ENCODE data around the gene PPM1M. TPM values are rescaled to one million over a fixed set of nuclear protein-coding genes. Genes with fewer than 3 reads are reported as not detected.

The PPM1M gene
- total and polyA plus RNA-seq, 2 experiments from 2014 or later: 2.2 to 4.0 TPM

DNA sequence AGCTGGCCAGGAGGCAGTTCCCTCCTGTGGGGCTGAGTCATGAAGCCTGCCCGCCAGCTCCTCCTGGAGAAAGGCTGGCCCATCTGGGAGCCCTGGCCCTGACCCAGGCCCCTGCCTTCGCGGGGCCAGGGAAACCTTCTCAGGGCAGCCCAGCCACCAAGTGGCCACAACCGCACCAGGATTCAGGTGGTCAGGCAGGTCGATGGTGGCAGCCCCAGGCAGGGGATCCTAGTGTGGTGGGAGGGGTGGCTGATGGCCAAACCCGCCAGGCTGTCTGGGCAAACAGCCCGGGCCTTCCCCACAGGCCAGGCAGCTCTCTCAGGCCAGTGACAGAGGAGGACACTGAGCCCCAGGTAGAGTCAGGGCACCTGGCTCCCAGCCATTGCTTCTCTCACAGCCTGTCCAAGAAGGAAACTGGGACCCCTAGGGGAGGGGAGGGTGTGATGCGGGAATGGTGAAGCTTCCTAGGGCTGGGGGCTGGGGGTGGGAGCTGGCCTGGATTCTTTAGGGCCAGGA lies 7.8 kb upstream of the PPM1M start (continued):
- TF ChIP-seq POLR2AphosphoS5 (IDR thresholded peaks at IDR 0.05; ENCODE audit: low read depth) (no peak), JUNB (IDR thresholded peaks at IDR 0.05; ENCODE audit: unreplicated experiment) (no peak), EZH2 (IDR thresholded peaks at IDR 0.05; ENCODE audit: low read depth, unreplicated experiment) (no peak), NANOG (IDR thresholded peaks at IDR 0.05; ENCODE audit: borderline replicate concordance) (no peak), EZH2phosphoT487 (IDR thresholded peaks at IDR 0.05; ENCODE audit: unreplicated experiment) (no peak), ZNF331 (CRISPR knock-in tag; IDR thresholded peaks at IDR 0.05; ENCODE audit: low read depth) (no peak)
- TF ChIP-seq, protein P1, sequence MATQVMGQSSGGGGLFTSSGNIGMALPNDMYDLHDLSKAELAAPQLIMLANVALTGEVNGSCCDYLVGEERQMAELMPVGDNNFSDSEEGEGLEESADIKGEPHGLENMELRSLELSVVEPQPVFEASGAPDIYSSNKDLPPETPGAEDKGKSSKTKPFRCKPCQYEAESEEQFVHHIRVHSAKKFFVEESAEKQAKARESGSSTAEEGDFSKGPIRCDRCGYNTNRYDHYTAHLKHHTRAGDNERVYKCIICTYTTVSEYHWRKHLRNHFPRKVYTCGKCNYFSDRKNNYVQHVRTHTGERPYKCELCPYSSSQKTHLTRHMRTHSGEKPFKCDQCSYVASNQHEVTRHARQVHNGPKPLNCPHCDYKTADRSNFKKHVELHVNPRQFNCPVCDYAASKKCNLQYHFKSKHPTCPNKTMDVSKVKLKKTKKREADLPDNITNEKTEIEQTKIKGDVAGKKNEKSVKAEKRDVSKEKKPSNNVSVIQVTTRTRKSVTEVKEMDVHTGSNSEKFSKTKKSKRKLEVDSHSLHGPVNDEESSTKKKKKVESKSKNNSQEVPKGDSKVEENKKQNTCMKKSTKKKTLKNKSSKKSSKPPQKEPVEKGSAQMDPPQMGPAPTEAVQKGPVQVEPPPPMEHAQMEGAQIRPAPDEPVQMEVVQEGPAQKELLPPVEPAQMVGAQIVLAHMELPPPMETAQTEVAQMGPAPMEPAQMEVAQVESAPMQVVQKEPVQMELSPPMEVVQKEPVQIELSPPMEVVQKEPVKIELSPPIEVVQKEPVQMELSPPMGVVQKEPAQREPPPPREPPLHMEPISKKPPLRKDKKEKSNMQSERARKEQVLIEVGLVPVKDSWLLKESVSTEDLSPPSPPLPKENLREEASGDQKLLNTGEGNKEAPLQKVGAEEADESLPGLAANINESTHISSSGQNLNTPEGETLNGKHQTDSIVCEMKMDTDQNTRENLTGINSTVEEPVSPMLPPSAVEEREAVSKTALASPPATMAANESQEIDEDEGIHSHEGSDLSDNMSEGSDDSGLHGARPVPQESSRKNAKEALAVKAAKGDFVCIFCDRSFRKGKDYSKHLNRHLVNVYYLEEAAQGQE (IDR thresholded peaks at IDR 0.05; ENCODE audit: unreplicated experiment): no peak
- TF ChIP-seq, protein P2, sequence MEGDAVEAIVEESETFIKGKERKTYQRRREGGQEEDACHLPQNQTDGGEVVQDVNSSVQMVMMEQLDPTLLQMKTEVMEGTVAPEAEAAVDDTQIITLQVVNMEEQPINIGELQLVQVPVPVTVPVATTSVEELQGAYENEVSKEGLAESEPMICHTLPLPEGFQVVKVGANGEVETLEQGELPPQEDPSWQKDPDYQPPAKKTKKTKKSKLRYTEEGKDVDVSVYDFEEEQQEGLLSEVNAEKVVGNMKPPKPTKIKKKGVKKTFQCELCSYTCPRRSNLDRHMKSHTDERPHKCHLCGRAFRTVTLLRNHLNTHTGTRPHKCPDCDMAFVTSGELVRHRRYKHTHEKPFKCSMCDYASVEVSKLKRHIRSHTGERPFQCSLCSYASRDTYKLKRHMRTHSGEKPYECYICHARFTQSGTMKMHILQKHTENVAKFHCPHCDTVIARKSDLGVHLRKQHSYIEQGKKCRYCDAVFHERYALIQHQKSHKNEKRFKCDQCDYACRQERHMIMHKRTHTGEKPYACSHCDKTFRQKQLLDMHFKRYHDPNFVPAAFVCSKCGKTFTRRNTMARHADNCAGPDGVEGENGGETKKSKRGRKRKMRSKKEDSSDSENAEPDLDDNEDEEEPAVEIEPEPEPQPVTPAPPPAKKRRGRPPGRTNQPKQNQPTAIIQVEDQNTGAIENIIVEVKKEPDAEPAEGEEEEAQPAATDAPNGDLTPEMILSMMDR (conservative IDR thresholded peaks at IDR 0.05; ENCODE audit: low read depth in 2 of 2): no peak; a peak in 1 of 4 replicates

DNA sequence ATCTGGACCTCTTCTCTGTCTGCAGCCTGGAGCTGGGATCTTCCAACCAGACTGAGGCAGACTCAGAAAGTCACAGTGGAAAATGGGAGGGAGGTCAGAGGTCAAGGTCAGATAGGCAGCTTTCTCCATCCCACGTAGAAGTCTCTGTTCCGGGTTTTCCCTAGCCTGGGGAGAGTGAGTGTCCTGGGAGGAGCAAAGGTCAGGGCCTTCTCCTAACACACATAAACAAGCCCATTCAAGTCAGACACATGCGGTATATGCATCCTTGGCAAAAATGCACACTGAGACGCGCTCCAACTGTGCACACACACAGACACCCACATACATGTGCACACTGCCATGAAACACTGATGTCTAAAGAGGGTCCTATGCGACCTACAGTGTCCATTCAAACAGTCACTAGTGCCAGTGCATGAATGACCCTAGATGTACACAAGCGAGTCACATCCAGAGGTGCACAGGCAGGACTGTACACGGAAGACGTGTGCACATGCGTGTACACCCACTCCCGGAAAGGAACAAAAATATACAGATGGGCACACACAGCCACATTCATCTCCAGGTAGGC lies 7.3 kb upstream of the PPM1M start:
- H3K27ac Mint-ChIP-seq: peak overlapping the region; percentile 54; the same call in 1 of the 2 replicates
- Histone ChIP-seq H3K4me1 (ENCODE audit: insufficient read depth) (peaks cover 33% of the 10 kb centered on the region), H3K4me2 (peak overlapping the region; percentile 99), H3K27me3 (ENCODE audit: insufficient read depth) (peaks cover 5% of the 10 kb centered on the region; the same call in 1 of the 2 replicates), H3K4me3 (peak overlapping the region; percentile 93), H2AFZ (peak overlapping the region; percentile 28; the same call in 1 of the 2 replicates), H4K20me1 (replicated peaks; ENCODE audit: insufficient read depth) (peaks cover 1% of the 10 kb centered on the region; the same call in 1 of the 2 replicates), H3F3A (replicated peaks; ENCODE audit: low read depth) (peaks cover 13% of the 10 kb centered on the region; the same call in 1 of the 2 replicates), H3K27ac (ENCODE audit: low read depth) (no peak overlapping the region), H3K79me2 (replicated peaks; ENCODE audit: insufficient read depth) (peaks cover 25% of the 10 kb centered on the region), H3K36me3 (ENCODE audit: insufficient read depth) (no peaks in the 10 kb centered on the region), H3K9me2 (ENCODE audit: insufficient read depth) (no peaks in the 10 kb centered on the region)
- H3K4me3 Mint-ChIP-seq: peak overlapping the region; percentile 96
- peaks cover 16% of the 10 kb centered on the region for H3K27me3 Mint-ChIP-seq (ENCODE audit: insufficient read depth, low read depth, poor library complexity)
- peaks cover 51% of the 10 kb centered on the region for H3K4me1 Mint-ChIP-seq
- peaks cover 15% of the 10 kb centered on the region for H3K36me3 Mint-ChIP-seq (ENCODE audit: low read depth)
- TF ChIP-seq CREB1 (CRISPR knock-in tag; IDR thresholded peaks at IDR 0.05; ENCODE audit: low read depth) (0 out of 2 replicates have a peak, but pooled peaks have one; percentile 6), ZNF331 (CRISPR knock-in tag; IDR thresholded peaks at IDR 0.05; ENCODE audit: low read depth) (no peak), ZNF462 (CRISPR knock-in tag; IDR thresholded peaks at IDR 0.05) (no peak), ETS1 (IDR thresholded peaks at IDR 0.05) (no peak)
- peaks cover 2% of the 10 kb centered on the region; the same call in 2 of the 3 replicates for H3K9me3 Mint-ChIP-seq
- ATAC-seq (peak; percentile 23), DNase-seq (ENCODE audit: low spot score) (peak; percentile 49)

Data from GM23338 (cell line).